Loucy (cell line): ENCODE results near the gene BCAM.

Experiments
- H2AFZ ChIP-seq: fragments of 200-600 bp; sonication (generic); 2 replicates; pipeline ENCODE4 v1.6.0; 2016; ENCODE audit warnings: antibody characterized with exemption, mild to moderate bottlenecking, low read length, moderate library complexity
- H3F3A ChIP-seq: fragments of 200-600 bp; 2 replicates; pipeline ENCODE4 v1.6.0; 2016; ENCODE audit warnings: antibody characterized with exemption, low read depth, mild to moderate bottlenecking
- H3K27me3 ChIP-seq: fragments of 200-600 bp; sonication (generic); 2 replicates; pipeline ENCODE4 v1.6.1; 2014; ENCODE audit warnings: low read length, mild to moderate bottlenecking; ENCODE audit not compliant: insufficient read depth, poor library complexity, severe bottlenecking
- H3K36me3 ChIP-seq: fragments of 200-600 bp; sonication (generic); 2 replicates; pipeline ENCODE4 v1.6.1; 2016; ENCODE audit warnings: low read length; ENCODE audit not compliant: insufficient read depth
- H3K4me1 ChIP-seq: fragments of 200-600 bp; sonication (generic); 2 replicates; pipeline ENCODE4 v1.5.1; 2014; ENCODE audit warnings: low read length, mild to moderate bottlenecking; ENCODE audit not compliant: insufficient read depth, poor library complexity, severe bottlenecking
- H3K4me2 ChIP-seq: fragments of 200-600 bp; sonication (generic); 2 replicates; pipeline ENCODE4 v1.6.0; 2014; ENCODE audit warnings: antibody characterized with exemption, low read length, low read depth, mild to moderate bottlenecking; ENCODE audit not compliant: poor library complexity, severe bottlenecking
- H3K4me3 ChIP-seq: fragments of 200-600 bp; sonication (generic); 2 replicates; pipeline ENCODE4 v1.5.1; 2014; ENCODE audit warnings: low read length, mild to moderate bottlenecking, mixed read lengths; ENCODE audit not compliant: poor library complexity, severe bottlenecking
- H3K79me2 ChIP-seq: fragments of 200-600 bp; sonication (generic); 2 replicates; pipeline ENCODE4 v1.6.1; 2014; ENCODE audit warnings: low read length; ENCODE audit not compliant: insufficient read depth
- H3K9ac ChIP-seq: fragments of 200-600 bp; sonication (generic); 2 replicates; pipeline ENCODE4 v1.6.0; 2014; ENCODE audit warnings: mild to moderate bottlenecking, low read depth, low read length, moderate library complexity; ENCODE audit not compliant: poor library complexity, severe bottlenecking
- H3K9me2 ChIP-seq: fragments of 200-600 bp; sonication (generic); replicated peaks from 2 replicates; pipeline ENCODE4 v1.6.1; 2016; ENCODE audit warnings: low read depth, low read length, mixed read lengths
- H3K9me3 ChIP-seq: fragments of 200-600 bp; sonication (generic); 2 replicates; pipeline ENCODE4 v1.6.1; 2014; ENCODE audit warnings: mild to moderate bottlenecking, antibody characterized with exemption, low read length, low read depth; ENCODE audit not compliant: insufficient read depth
- H4K20me1 ChIP-seq: fragments of 200-600 bp; sonication (generic); 2 replicates; pipeline ENCODE4 v1.6.0; 2014; ENCODE audit warnings: antibody characterized with exemption, low read length, mild to moderate bottlenecking; ENCODE audit not compliant: insufficient read depth, poor library complexity, severe bottlenecking
- CTCF ChIP-seq: fragments of 200-600 bp; sonication (generic); conservative IDR thresholded peaks from 2 replicates; pipeline ENCODE4 v1.5.1; 2014; ENCODE audit warnings: mild to moderate bottlenecking, antibody characterized with exemption, low read length
- EZH2phosphoT487 ChIP-seq: fragments of 200-600 bp; IDR thresholded peaks from 2 replicates; pipeline ENCODE4 v1.6.1; 2018; ENCODE audit warnings: antibody characterized with exemption, mild to moderate bottlenecking, moderate library complexity, borderline replicate concordance

The BCAM gene

GRCh38 chr19:44799627-44800346, 9.1 kb upstream of the BCAM start:
- H4K20me1 ChIP-seq, result no peaks in the 10 kb centered on the region
- no peak overlapping the region for H3K4me2 ChIP-seq
- TF ChIP-seq EZH2phosphoT487 (no peak), CTCF (no peak)
- no peak overlapping the region for H3K9ac ChIP-seq
- no peaks in the 10 kb centered on the region for H3K9me2 ChIP-seq
- no peaks in the 10 kb centered on the region for H3K9me3 ChIP-seq
- H3K27me3 ChIP-seq, result no peaks in the 10 kb centered on the region
- no peaks in the 10 kb centered on the region for H3K4me1 ChIP-seq
- no peaks in the 10 kb centered on the region for H3K79me2 ChIP-seq
- H3K36me3 ChIP-seq, result no peaks in the 10 kb centered on the region
- H3F3A ChIP-seq, result no peaks in the 10 kb centered on the region
- H3K4me3 ChIP-seq, result no peak overlapping the region
- no peak overlapping the region for H2AFZ ChIP-seq

GRCh38 chr19:44800461-44800860, 8.4 kb upstream of the BCAM start:
- Histone ChIP-seq H2AFZ (peak overlapping the region; percentile 63), H3K9me2 (no peaks in the 10 kb centered on the region), H3K4me3 (no peak overlapping the region), H3K36me3 (no peaks in the 10 kb centered on the region), H3F3A (no peaks in the 10 kb centered on the region), H3K4me1 (no peaks in the 10 kb centered on the region), H3K9me3 (no peaks in the 10 kb centered on the region), H3K9ac (no peak overlapping the region), H3K27me3 (no peaks in the 10 kb centered on the region), H4K20me1 (no peaks in the 10 kb centered on the region), H3K4me2 (no peak overlapping the region), H3K79me2 (no peaks in the 10 kb centered on the region)
- TF ChIP-seq CTCF (peak; percentile 87), EZH2phosphoT487 (no peak)

GRCh38 chr19:44803442-44804428, 5.2 kb upstream of the BCAM start:
- Histone ChIP-seq H3K4me1 (no peaks in the 10 kb centered on the region), H3K27me3 (no peaks in the 10 kb centered on the region), H3F3A (no peaks in the 10 kb centered on the region), H3K9ac (no peak overlapping the region), H2AFZ (no peak overlapping the region), H3K9me3 (no peaks in the 10 kb centered on the region), H3K36me3 (no peaks in the 10 kb centered on the region), H3K9me2 (no peaks in the 10 kb centered on the region), H3K79me2 (no peaks in the 10 kb centered on the region), H3K4me2 (no peak overlapping the region), H3K4me3 (no peak overlapping the region), H4K20me1 (no peaks in the 10 kb centered on the region)
- no peak for TF ChIP-seq CTCF
- TF ChIP-seq EZH2phosphoT487, result no peak
